ENCODE results near the gene ANKS1B. TPM values are rescaled to one million over a fixed set of nuclear protein-coding genes. Genes with fewer than 3 reads are reported as not detected.

The ANKS1B gene
- total RNA-seq, 4 donors from 2014 or later, result 16.6 to 62.6 (median 40.2) TPM

- H3K4me3 ChIP-seq, result no peak overlapping the region
- peaks cover 3% of the 10 kb centered on the region in 2 donors for H3K9me3 ChIP-seq
- H3K4me1 ChIP-seq, result no peaks in the 10 kb centered on the region
- no peaks in the 10 kb centered on the region for H3K36me3 ChIP-seq
- TF ChIP-seq POLR2A (IDR thresholded peaks at IDR 0.05) (no peak), CTCF (IDR thresholded peaks at IDR 0.05) (no peak)
- DNase-seq, result no peak
- H3K27me3 ChIP-seq, result no peaks in the 10 kb centered on the region
- H3K27ac ChIP-seq, result no peak overlapping the region
- intact Hi-C loops (cut with DNase I; ENCODE audit: low total_unique reads), result no loop called here
Measured at GRCh38 chr12:99418379-99418778, 566.4 kb downstream of the ANKS1B start.

- H3K4me3 ChIP-seq, result no peak overlapping the region
- TF ChIP-seq POLR2A (IDR thresholded peaks at IDR 0.05) (no peak), CTCF (IDR thresholded peaks at IDR 0.05) (no peak)
- intact Hi-C loops (cut with DNase I; ENCODE audit: low total_unique reads), result no loop called here
- no peak for DNase-seq
- no peak overlapping the region for H3K27ac ChIP-seq
- no peaks in the 10 kb centered on the region for H3K27me3 ChIP-seq
- peaks cover 3 to 6% of the 10 kb centered on the region in 2 donors for H3K9me3 ChIP-seq
- H3K36me3 ChIP-seq, result no peaks in the 10 kb centered on the region
- no peaks in the 10 kb centered on the region for H3K4me1 ChIP-seq
Measured at GRCh38 chr12:99413751-99414150, 571.0 kb downstream of the ANKS1B start.

DNA sequence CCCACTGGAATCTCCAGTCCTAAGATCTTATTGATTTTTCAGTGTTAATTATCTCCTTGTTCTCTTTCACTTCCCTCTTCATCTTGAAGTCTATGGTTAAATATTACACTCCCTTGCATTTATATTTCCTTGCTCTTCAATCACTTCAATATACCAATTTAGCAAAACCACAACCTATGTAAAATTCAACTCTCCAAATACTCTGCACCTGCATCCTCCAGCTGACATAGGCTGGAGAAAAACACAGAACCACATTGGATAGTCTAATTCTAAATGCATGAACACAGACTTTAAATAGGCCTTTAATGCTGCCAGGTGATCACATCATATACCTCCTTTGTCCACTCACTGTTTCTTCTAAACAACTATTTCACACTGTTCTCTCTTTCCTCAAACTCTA, 591.0 kb downstream of the ANKS1B start:
- Histone ChIP-seq H3K27me3 (no peaks in the 10 kb centered on the region), H3K27ac (no peak overlapping the region), H3K9me3 (no peaks in the 10 kb centered on the region), H3K4me1 (no peaks in the 10 kb centered on the region), H3K36me3 (no peaks in the 10 kb centered on the region), H3K4me3 (no peak overlapping the region)
- intact Hi-C loops (cut with DNase I; ENCODE audit: low total_unique reads), result no loop called here
- TF ChIP-seq CTCF (IDR thresholded peaks at IDR 0.05), result no peak
- TF ChIP-seq POLR2A (IDR thresholded peaks at IDR 0.05), result no peak
- no peak for DNase-seq

- Histone ChIP-seq H3K27ac (no peak overlapping the region), H3K27me3 (no peaks in the 10 kb centered on the region), H3K9me3 (no peaks in the 10 kb centered on the region), H3K4me1 (no peaks in the 10 kb centered on the region), H3K4me3 (no peak overlapping the region), H3K36me3 (no peaks in the 10 kb centered on the region)
- intact Hi-C loops (cut with DNase I; ENCODE audit: low total_unique reads), result no loop called here
- DNase-seq, result no peak
- no peak for TF ChIP-seq CTCF (IDR thresholded peaks at IDR 0.05)
- TF ChIP-seq POLR2A (IDR thresholded peaks at IDR 0.05), result no peak
Measured at GRCh38 chr12:99392091-99392850, 592.5 kb downstream of the ANKS1B start.

- no peak overlapping the region for H3K27ac ChIP-seq
- intact Hi-C loops (cut with DNase I; ENCODE audit: low total_unique reads), result no loop called here
- TF ChIP-seq POLR2A (IDR thresholded peaks at IDR 0.05) (no peak), CTCF (IDR thresholded peaks at IDR 0.05) (no peak)
- no peaks in the 10 kb centered on the region for H3K36me3 ChIP-seq
- H3K27me3 ChIP-seq, result no peaks in the 10 kb centered on the region
- no peaks in the 10 kb centered on the region for H3K9me3 ChIP-seq
- H3K4me1 ChIP-seq, result no peaks in the 10 kb centered on the region
- H3K4me3 ChIP-seq, result no peak overlapping the region
- DNase-seq, result no peak
Measured at GRCh38 chr12:99390707-99391106, 594.0 kb downstream of the ANKS1B start.
